ENCODE results near the gene SYNDIG1. TPM values are rescaled to one million over a fixed set of nuclear protein-coding genes. Genes with fewer than 3 reads are reported as not detected.

Gene SYNDIG1
- total RNA-seq, 1 donor from 2014 or later, result not detected

GRCh38 chr20:24647713-24648112 lies 178.3 kb downstream of the SYNDIG1 start:
- H3K27me3 ChIP-seq (ENCODE audit: control insufficient read depth, insufficient read depth, low read length), result no peaks in the 10 kb centered on the region
- DNase-seq (ENCODE audit: low read depth) (no peak), FAIRE-seq (no peak)
- TF ChIP-seq CTCF (IDR thresholded peaks at IDR 0.05; ENCODE audit: insufficient read depth, low read length, severe bottlenecking), result no peak
- H3K4me3 ChIP-seq (ENCODE audit: low read depth, low read length), result no peak overlapping the region
- H3K36me3 ChIP-seq (ENCODE audit: control insufficient read depth, insufficient read depth, low read length), result no peaks in the 10 kb centered on the region

GRCh38 chr20:24648481-24648880 lies 179.1 kb downstream of the SYNDIG1 start:
- DNase-seq (ENCODE audit: low read depth), result no peak
- Histone ChIP-seq H3K36me3 (ENCODE audit: control insufficient read depth, insufficient read depth, low read length) (no peaks in the 10 kb centered on the region), H3K4me3 (ENCODE audit: low read depth, low read length) (no peak overlapping the region), H3K27me3 (ENCODE audit: control insufficient read depth, insufficient read depth, low read length) (no peaks in the 10 kb centered on the region)
- FAIRE-seq, result no peak
- TF ChIP-seq CTCF (IDR thresholded peaks at IDR 0.05; ENCODE audit: insufficient read depth, low read length, severe bottlenecking), result no peak

GRCh38 chr20:24648919-24649318 lies 179.5 kb downstream of the SYNDIG1 start:
- TF ChIP-seq CTCF (IDR thresholded peaks at IDR 0.05; ENCODE audit: insufficient read depth, low read length, severe bottlenecking), result no peak

GRCh38 chr20:24649787-24650490 lies 180.5 kb downstream of the SYNDIG1 start:
- Histone ChIP-seq H3K4me3 (ENCODE audit: low read depth, low read length) (no peak overlapping the region), H3K36me3 (ENCODE audit: control insufficient read depth, insufficient read depth, low read length) (no peaks in the 10 kb centered on the region), H3K27me3 (ENCODE audit: control insufficient read depth, insufficient read depth, low read length) (no peaks in the 10 kb centered on the region)
- DNase-seq (ENCODE audit: low read depth), result no peak
- TF ChIP-seq CTCF (IDR thresholded peaks at IDR 0.05; ENCODE audit: insufficient read depth, low read length, severe bottlenecking), result no peak
- no peak for FAIRE-seq

More at GRCh38 chr20:24648919-24649318, 179.5 kb downstream of the SYNDIG1 start:
- no peaks in the 10 kb centered on the region for H3K36me3 ChIP-seq (ENCODE audit: control insufficient read depth, insufficient read depth, low read length)
- no peak for DNase-seq (ENCODE audit: low read depth)
- H3K4me3 ChIP-seq (ENCODE audit: low read depth, low read length), result no peak overlapping the region
- FAIRE-seq, result no peak
- no peaks in the 10 kb centered on the region for H3K27me3 ChIP-seq (ENCODE audit: control insufficient read depth, insufficient read depth, low read length)

GRCh38 chr20:24651171-24651975 lies 181.9 kb downstream of the SYNDIG1 start:
- Histone ChIP-seq H3K4me3 (ENCODE audit: low read depth, low read length) (no peak overlapping the region), H3K27me3 (ENCODE audit: control insufficient read depth, insufficient read depth, low read length) (no peaks in the 10 kb centered on the region), H3K36me3 (ENCODE audit: control insufficient read depth, insufficient read depth, low read length) (no peaks in the 10 kb centered on the region)
- DNase-seq (ENCODE audit: low read depth) (peak; percentile 17), FAIRE-seq (no peak)
- no peak for TF ChIP-seq CTCF (IDR thresholded peaks at IDR 0.05; ENCODE audit: insufficient read depth, low read length, severe bottlenecking)
